ENCODE measurements around the gene MSL1. TPM values are rescaled to one million over a fixed set of nuclear protein-coding genes. Genes with fewer than 3 reads are reported as not detected.
A peak's percentile ranks its signal among the peaks of the same experiment; 100 is the strongest.

MSL1 gene
- total and polyA plus RNA-seq, 3 experiments from 2014 or later = 13.5 to 91.5 (median 88.6) TPM

DNA sequence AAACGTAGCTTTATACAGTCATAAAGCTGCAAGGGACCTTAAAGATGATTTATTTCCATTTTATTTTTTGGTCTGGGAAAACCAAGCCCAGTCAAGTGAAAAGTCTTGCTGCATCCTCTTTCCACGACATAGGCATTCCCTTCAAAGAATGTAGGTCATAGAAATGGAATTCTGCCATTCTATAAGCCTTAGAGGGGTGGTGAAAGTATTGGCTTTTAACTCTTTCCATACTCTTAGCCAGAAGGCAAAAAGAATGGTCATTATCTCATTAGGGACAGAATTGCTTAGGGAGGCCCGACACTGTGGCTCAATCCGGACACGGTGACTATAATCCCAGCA, 7.9 kb upstream of the MSL1 start:
- Histone ChIP-seq H3K4me3 (ENCODE audit: low read length) (peak overlapping the region; percentile 58), H3K4me1 (ENCODE audit: insufficient read depth, low read length) (peaks cover 48% of the 10 kb centered on the region), H3K27me3 (ENCODE audit: insufficient read depth, low read length, poor library complexity, severe bottlenecking) (no peaks in the 10 kb centered on the region), H3K36me3 (ENCODE audit: insufficient read depth, low read length) (no peaks in the 10 kb centered on the region), H3K27ac (ENCODE audit: low read depth, low read length) (peak overlapping the region; percentile 58), H3K9me3 (ENCODE audit: low read length) (no peaks in the 10 kb centered on the region)
- peaks cover 43 to 54% (median 50%) of the 10 kb centered on the region in 3 donors for H3K4me1 Mint-ChIP-seq
- DNase-seq = no peak
- ChIA-PET CTCF (interaction anchor here (0.8 to 9.9 kb wide), 22 partner anchors 10 to 641 kb away, joined by 3 to 191 read pairs (median 12); partner anchors contain the start of genes CASC3, CSF3, MED24 and MSL1), POLR2A (interaction anchor here (0.9 to 3.7 kb wide), 6 partner anchors 9 to 54 kb away, joined by 7 to 60 read pairs (median 16); partner anchors contain the start of genes CASC3, MSL1 and NR1D1)
- no peaks in the 10 kb centered on the region for H3K9me3 Mint-ChIP-seq
- peak overlapping the region in 6 of 8 donors; percentile 76 to 95 (median 88) for H3K27ac Mint-ChIP-seq
- H3K36me3 Mint-ChIP-seq = peaks cover 0 to 1% (median 0%) of the 10 kb centered on the region in 3 donors
- peak overlapping the region in 5 of 7 donors; percentile 80 to 86 (median 84) for H3K4me3 Mint-ChIP-seq
- peaks cover 0 to 2% of the 10 kb centered on the region in 2 donors for H3K27me3 Mint-ChIP-seq

DNA sequence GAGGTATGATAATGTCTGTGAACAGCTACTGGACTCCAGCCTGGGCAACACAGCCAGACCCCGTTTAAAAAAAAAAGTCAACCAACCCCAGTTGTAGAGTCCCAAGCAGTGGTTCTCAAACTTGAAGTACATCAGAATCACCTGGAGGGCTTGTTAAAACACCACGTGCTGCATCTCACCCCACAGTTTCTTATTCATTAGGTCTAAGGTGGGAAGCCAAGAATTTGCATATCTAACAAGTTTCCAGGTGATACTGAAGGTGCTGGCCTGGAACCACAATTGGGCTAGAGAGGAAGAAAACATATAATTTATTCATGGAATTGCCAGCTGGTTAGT, 6.7 kb upstream of the MSL1 start:
- no peak for DNase-seq
- ChIA-PET CTCF (interaction anchor here (0.8 to 9.9 kb wide), 5 partner anchors 16 to 55 kb away, joined by 3 to 159 read pairs (median 67); partner anchors contain the start of genes CASC3, MED24 and THRA), POLR2A (no interaction called here)
- Mint-ChIP-seq H3K4me3 (peak overlapping the region in 1 of 7 donors; percentile 74), H3K4me1 (peaks cover 36 to 46% (median 39%) of the 10 kb centered on the region in 3 donors), H3K9me3 (no peaks in the 10 kb centered on the region), H3K27ac (peak overlapping the region in 1 of 8 donors; percentile 18), H3K36me3 (peaks cover 0 to 1% (median 0%) of the 10 kb centered on the region in 3 donors), H3K27me3 (peaks cover 0 to 2% of the 10 kb centered on the region in 2 donors)
- H3K4me3 ChIP-seq (ENCODE audit: low read length) = no peak overlapping the region
- no peaks in the 10 kb centered on the region for H3K27me3 ChIP-seq (ENCODE audit: insufficient read depth, low read length, poor library complexity, severe bottlenecking)
- no peak overlapping the region for H3K27ac ChIP-seq (ENCODE audit: low read depth, low read length)
- peaks cover 36% of the 10 kb centered on the region for H3K4me1 ChIP-seq (ENCODE audit: insufficient read depth, low read length)
- H3K9me3 ChIP-seq (ENCODE audit: low read length) = no peaks in the 10 kb centered on the region
- no peaks in the 10 kb centered on the region for H3K36me3 ChIP-seq (ENCODE audit: insufficient read depth, low read length)

DNA sequence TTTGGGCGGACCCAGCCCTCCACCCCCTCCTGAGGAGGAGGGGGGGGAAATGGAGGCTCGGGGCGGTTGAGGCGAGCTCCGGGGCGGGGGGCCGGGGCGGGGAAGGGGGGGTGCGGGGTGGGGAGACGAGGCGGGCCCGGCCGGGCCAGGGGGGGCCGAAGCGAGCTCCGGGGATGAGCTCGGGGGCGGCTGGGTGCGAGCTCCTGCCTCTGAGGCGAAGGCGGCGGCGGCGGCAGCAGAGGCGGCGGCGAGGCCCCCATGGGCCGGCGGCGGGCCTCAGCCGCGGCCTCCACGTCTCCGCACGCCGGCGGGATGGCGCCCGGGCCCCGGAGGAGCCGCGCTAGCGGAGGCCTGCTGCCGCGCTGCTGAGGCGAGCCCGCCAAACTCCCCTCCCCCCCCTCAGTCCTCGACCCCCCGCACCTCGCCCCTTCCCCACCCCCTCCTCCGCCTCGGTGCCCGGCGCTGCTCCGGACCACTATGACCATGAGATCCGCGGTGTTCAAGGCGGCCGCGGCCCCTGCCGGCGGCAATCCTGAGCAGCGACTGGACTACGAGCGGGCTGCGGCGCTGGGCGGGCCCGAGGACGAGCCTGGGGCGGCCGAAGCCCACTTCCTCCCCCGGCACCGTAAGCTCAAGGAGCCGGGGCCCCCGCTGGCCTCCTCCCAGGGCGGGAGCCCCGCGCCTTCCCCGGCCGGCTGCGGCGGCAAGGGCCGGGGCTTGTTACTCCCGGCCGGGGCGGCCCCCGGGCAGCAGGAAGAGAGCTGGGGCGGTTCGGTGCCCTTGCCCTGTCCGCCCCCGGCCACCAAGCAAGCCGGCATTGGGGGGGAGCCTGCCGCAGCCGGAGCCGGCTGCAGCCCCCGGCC, 596 bp downstream of the MSL1 start:
- H3K4me3 Mint-ChIP-seq = peak overlapping the region; percentile 35 to 96 (median 90)
- H3K36me3 Mint-ChIP-seq = peaks cover 0 to 23% (median 8%) of the 10 kb centered on the region in 3 donors
- H3K9me3 Mint-ChIP-seq = no peaks in the 10 kb centered on the region
- H3K27ac Mint-ChIP-seq = peak overlapping the region in 1 of 8 donors; percentile 60
- Histone ChIP-seq H3K4me3 (ENCODE audit: low read length) (peak overlapping the region; percentile 93), H3K9me3 (ENCODE audit: low read length) (no peaks in the 10 kb centered on the region), H3K27me3 (ENCODE audit: insufficient read depth, low read length, poor library complexity, severe bottlenecking) (no peaks in the 10 kb centered on the region), H3K36me3 (ENCODE audit: insufficient read depth, low read length) (peaks cover 8% of the 10 kb centered on the region), H3K4me1 (ENCODE audit: insufficient read depth, low read length) (peaks cover 32% of the 10 kb centered on the region), H3K27ac (ENCODE audit: low read depth, low read length) (peak overlapping the region; percentile 40)
- peak in 2 of 5 donors; percentile 32 to 48 for DNase-seq
- POLR2A ChIA-PET = interaction anchor here (1.0 to 6.3 kb wide), 10 partner anchors 10 to 142 kb away, joined by 3 to 68 read pairs (median 5); partner anchors contain the start of genes CASC3, NR1D1 and PSMD3
- peaks cover 0 to 1% of the 10 kb centered on the region in 2 donors for H3K27me3 Mint-ChIP-seq
- peaks cover 34 to 49% (median 39%) of the 10 kb centered on the region in 3 donors for H3K4me1 Mint-ChIP-seq
- CTCF ChIA-PET = interaction anchor here (0.7 to 3.8 kb wide), 9 partner anchors 9 to 59 kb away, joined by 3 to 45 read pairs (median 4); partner anchors contain the start of genes CASC3, NR1D1 and THRA

DNA sequence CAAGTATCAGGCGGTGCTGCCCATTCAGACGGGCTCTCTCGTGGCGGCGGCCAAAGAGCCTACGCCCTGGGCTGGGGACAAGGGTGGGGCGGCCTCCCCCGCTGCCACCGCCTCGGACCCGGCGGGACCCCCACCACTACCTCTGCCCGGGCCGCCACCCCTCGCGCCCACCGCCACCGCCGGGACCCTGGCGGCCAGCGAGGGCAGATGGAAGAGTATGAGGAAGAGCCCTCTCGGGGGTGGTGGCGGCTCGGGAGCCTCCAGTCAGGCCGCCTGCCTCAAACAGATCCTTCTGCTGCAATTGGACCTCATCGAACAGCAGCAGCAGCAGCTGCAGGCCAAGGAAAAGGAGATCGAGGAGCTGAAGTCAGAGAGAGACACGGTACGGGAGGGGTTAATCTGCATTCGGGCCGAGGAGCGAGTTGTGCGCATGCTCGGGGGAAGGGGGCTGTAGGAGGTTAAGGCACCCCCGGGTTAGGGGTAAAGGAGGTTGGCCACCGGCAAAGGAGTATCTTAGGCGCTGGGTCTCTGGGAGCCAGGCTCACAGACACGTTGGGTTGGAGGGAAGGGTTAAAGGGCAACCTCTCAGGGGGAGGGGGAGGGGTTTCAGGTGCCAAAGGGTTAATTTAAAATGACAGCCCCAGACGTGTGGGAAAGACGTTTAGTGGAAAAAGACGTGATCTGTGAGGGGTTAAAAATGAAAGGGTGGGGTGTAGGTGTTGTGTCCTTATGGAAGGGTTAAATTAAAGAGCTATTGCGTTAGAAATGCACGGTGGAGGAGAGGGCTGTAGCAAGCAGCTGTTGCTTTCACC, 1.4 kb downstream of the MSL1 start:
- Mint-ChIP-seq H3K4me1 (peaks cover 34 to 46% (median 39%) of the 10 kb centered on the region in 3 donors), H3K36me3 (peaks cover 0 to 30% (median 8%) of the 10 kb centered on the region in 3 donors), H3K27me3 (peaks cover 0 to 1% of the 10 kb centered on the region in 2 donors), H3K4me3 (peak overlapping the region; percentile 85 to 96 (median 93)), H3K9me3 (no peaks in the 10 kb centered on the region), H3K27ac (peak overlapping the region; percentile 75 to 96 (median 93))
- Histone ChIP-seq H3K4me1 (ENCODE audit: insufficient read depth, low read length) (peaks cover 32% of the 10 kb centered on the region), H3K27me3 (ENCODE audit: insufficient read depth, low read length, poor library complexity, severe bottlenecking) (no peaks in the 10 kb centered on the region), H3K36me3 (ENCODE audit: insufficient read depth, low read length) (peaks cover 8% of the 10 kb centered on the region), H3K27ac (ENCODE audit: low read depth, low read length) (peak overlapping the region; percentile 40), H3K9me3 (ENCODE audit: low read length) (no peaks in the 10 kb centered on the region), H3K4me3 (ENCODE audit: low read length) (peak overlapping the region; percentile 93)
- POLR2A ChIA-PET = interaction anchor here (0.6 to 6.3 kb wide), 13 partner anchors 9 to 142 kb away, joined by 3 to 68 read pairs (median 4); partner anchors contain the start of genes CASC3, NR1D1 and PSMD3
- DNase-seq = peak; percentile 37 to 69 (median 40)
- CTCF ChIA-PET = interaction anchor here (0.5 to 3.8 kb wide), 22 partner anchors 10 to 110 kb away, joined by 3 to 45 read pairs (median 3); partner anchors contain the start of genes CASC3, NR1D1, THRA and WIPF2

DNA sequence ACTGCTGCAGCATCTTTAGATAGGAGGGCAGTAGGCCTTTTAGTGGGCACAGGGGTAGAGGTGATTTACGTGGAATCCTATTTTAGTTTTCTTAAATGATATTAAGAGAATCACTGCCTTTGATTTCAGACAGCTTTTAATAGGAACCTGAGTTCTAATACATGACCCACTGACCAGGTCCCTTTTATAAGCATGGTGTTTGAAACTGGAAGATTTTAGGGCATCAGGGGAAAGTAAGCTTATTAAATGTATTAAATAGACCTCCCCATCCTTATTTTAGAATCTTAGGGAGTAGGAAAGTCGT, 2.0 kb downstream of the MSL1 start:
- peaks cover 0 to 30% (median 6%) of the 10 kb centered on the region in 3 donors for H3K36me3 Mint-ChIP-seq
- peaks cover 32% of the 10 kb centered on the region for H3K4me1 ChIP-seq (ENCODE audit: insufficient read depth, low read length)
- peak overlapping the region; percentile 85 to 96 (median 93) for H3K4me3 Mint-ChIP-seq
- peak overlapping the region; percentile 40 for H3K27ac ChIP-seq (ENCODE audit: low read depth, low read length)
- no peaks in the 10 kb centered on the region for H3K9me3 ChIP-seq (ENCODE audit: low read length)
- no peaks in the 10 kb centered on the region for H3K27me3 ChIP-seq (ENCODE audit: insufficient read depth, low read length, poor library complexity, severe bottlenecking)
- POLR2A ChIA-PET = interaction anchor here (0.6 to 6.3 kb wide), 9 partner anchors 9 to 62 kb away, joined by 3 to 68 read pairs (median 3); partner anchors contain the start of gene CASC3
- peaks cover 34 to 42% (median 39%) of the 10 kb centered on the region in 3 donors for H3K4me1 Mint-ChIP-seq
- H3K9me3 Mint-ChIP-seq = no peaks in the 10 kb centered on the region
- H3K27me3 Mint-ChIP-seq = peaks cover 0 to 1% of the 10 kb centered on the region in 2 donors
- H3K4me3 ChIP-seq (ENCODE audit: low read length) = peak overlapping the region; percentile 93
- peak overlapping the region; percentile 75 to 96 (median 93) for H3K27ac Mint-ChIP-seq
- DNase-seq = no peak
- peaks cover 8% of the 10 kb centered on the region for H3K36me3 ChIP-seq (ENCODE audit: insufficient read depth, low read length)
- CTCF ChIA-PET = interaction anchor here (0.6 to 3.8 kb wide), 16 partner anchors 10 to 110 kb away, joined by 3 to 45 read pairs (median 4); partner anchors contain the start of genes CASC3, NR1D1, THRA and WIPF2

DNA sequence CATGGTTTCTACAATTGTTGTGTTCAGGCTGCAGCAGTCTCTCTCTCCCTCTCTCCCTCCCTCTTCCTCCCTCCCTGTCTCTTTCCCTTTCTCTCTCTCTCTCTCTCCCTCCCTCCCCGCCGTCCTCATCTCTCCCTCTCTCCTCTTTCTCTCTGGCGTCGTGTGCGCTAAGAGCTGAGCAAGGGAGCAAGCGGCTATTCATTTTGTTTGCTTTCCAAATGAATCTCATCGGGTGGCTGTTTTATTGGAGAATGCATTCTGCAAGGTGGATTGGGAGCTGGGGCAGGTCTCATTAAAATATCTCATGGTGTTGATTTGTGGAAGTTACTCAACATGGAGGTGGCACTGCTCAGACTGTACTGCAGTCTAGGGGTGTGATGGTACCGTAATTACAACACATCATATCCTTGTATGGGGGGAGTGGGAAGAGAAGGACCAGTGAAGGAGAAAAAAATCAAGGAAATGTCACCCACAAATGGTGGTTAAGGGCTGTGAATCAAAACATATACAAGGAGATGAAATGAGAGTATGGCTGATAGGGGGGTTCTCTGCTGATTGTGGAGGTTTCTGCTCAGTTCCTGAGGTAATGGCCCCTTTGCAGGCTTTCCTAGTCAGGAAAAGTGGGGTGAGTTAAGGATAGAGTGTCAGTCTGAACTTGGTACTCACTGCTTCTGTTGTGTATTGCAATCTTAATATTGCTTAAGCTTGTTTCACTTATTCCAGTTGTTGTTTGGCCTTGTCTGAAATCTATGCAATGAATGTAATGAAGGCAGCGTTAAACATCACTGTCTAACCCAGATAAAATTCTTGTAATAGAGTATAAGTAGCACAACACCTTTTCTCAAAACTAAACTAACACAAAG, 2.7 kb downstream of the MSL1 start:
- ChIA-PET CTCF (interaction anchor here (0.6 to 3.8 kb wide), 13 partner anchors 10 to 97 kb away, joined by 3 to 45 read pairs (median 5); partner anchors contain the start of genes CASC3 and NR1D1), POLR2A (interaction anchor here (0.6 to 6.3 kb wide), 6 partner anchors 8 to 530 kb away, joined by 3 to 68 read pairs (median 9); partner anchors contain the start of gene CASC3)
- no peaks in the 10 kb centered on the region for H3K9me3 ChIP-seq (ENCODE audit: low read length)
- Mint-ChIP-seq H3K4me1 (peaks cover 34 to 44% (median 42%) of the 10 kb centered on the region in 3 donors), H3K36me3 (peaks cover 0 to 38% (median 6%) of the 10 kb centered on the region in 3 donors), H3K27ac (peak overlapping the region; percentile 75 to 96 (median 93)), H3K9me3 (no peaks in the 10 kb centered on the region), H3K4me3 (peak overlapping the region; percentile 85 to 96 (median 93)), H3K27me3 (peaks cover 0 to 1% of the 10 kb centered on the region in 2 donors)
- no peak overlapping the region for H3K27ac ChIP-seq (ENCODE audit: low read depth, low read length)
- no peak for DNase-seq
- peaks cover 15% of the 10 kb centered on the region for H3K36me3 ChIP-seq (ENCODE audit: insufficient read depth, low read length)
- peaks cover 32% of the 10 kb centered on the region for H3K4me1 ChIP-seq (ENCODE audit: insufficient read depth, low read length)
- peak overlapping the region; percentile 93 for H3K4me3 ChIP-seq (ENCODE audit: low read length)
- H3K27me3 ChIP-seq (ENCODE audit: insufficient read depth, low read length, poor library complexity, severe bottlenecking) = no peaks in the 10 kb centered on the region
